Fibroblast of upper back skin (primary cell): ENCODE results near the gene TPGS1.
A peak's percentile ranks its signal among the peaks of the same experiment; 100 is the strongest.

Source experiments
- DNase-seq: peaks from one replicate; pipeline ENCODE4 v3.0.0-alpha.2; 2013

TPGS1 gene

GRCh38 chr19:522726-523125, 15.4 kb downstream of the TPGS1 start:
- DNase-seq, result no peak

DNA sequence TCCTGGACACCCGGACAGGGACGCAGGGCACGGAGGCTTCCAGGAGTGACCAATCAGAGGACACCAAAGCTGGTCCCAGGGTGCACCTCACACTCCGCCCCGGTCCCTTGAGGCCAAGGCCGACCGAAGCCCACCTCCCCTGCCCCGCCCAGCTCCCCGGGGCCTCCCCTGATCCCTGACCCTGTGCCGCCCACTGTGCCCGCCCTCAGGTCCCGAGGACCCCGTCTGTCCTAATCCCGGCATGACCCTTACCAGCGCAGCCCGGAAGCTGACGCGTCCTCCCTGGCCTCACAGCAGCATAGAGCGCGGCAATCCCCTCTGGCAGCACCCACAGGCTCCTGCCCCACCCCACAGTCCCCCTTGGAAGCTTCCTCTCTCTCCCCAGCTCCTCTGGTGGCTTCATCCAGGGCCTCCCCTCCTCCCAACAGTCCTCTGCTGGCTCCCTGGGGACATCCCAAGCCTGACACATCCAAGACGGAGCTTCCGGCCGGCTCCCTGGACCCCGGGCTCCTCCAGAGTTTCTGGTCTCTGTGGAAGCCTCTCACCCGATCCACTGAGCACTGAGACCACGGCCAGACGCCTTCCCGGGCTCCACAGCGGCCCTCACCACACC, 16.9 kb downstream of the TPGS1 start:
- peak; percentile 32 for DNase-seq

DNA sequence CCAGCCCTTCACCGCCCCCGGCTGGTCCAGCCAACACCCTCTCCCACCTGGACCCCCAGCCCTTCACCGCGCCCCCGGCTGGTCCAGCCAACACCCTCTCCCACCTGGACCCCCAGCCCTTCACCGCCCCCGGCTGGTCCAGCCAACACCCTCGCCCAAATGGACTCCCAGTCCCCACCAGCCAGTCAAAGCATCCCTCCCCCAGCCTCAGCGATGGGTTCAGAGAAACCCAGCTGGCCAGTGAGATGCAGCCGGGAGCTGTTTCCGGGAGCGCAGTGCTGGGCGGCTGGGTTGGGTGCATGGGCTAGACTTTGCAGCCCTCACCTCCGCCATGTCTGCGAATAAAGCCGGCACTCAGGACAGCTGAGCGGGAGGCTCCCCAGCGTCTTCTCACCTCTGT, 17.7 kb downstream of the TPGS1 start:
- no peak for DNase-seq

- DNase-seq, result no peak
These were observed 18.6 kb downstream of the TPGS1 start for GRCh38 chr19:525857-526419.

- DNase-seq, result no peak
These were observed 23.1 kb downstream of the TPGS1 start for GRCh38 chr19:530134-531008.

DNA sequence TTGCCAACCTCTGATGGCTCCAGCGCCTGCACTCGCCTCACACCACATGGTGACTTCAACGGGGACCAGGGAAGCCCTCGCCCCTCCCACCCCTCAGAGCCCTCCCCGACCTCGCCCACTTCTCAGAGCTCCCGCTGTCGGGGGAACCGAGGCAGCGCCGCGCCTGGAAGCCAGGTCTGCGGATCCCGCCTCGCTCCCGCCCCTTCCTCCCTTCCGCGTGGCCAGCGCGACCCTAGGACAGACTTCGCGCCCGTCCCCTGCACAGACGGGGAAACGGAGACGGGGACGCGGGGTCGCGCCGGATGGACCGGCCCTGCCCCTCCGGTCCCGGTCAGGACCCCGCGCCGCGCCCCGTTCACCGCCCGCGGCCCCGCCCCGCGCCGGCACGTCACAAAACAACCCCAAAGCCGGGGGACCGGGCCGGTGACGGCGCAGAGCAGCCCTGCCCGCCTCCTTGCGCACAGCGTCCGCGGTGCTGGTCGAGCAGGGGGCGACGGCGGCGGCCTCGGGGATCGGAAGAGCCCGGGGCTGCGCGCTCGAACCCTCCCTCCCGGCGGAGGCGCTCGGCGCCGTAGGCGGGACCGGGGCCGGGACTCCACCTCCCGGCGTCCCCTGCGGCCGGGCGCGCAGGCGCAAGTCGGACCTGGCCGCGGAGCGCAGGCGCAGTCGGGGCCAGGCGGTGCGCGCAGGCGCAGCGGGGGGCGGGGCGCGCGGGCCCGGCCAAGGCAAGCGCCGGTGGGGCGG, 23.9 kb downstream of the TPGS1 start:
- DNase-seq, result peak; percentile 81

- DNase-seq, result no peak
These were observed 24.7 kb downstream of the TPGS1 start, which contains the start of gene CDC34 for GRCh38 chr19:531753-532560. TSS of gene CDC34 (plus strand) at chr19:531760. CDS start at chr19:531932, 172 bp downstream.

DNA sequence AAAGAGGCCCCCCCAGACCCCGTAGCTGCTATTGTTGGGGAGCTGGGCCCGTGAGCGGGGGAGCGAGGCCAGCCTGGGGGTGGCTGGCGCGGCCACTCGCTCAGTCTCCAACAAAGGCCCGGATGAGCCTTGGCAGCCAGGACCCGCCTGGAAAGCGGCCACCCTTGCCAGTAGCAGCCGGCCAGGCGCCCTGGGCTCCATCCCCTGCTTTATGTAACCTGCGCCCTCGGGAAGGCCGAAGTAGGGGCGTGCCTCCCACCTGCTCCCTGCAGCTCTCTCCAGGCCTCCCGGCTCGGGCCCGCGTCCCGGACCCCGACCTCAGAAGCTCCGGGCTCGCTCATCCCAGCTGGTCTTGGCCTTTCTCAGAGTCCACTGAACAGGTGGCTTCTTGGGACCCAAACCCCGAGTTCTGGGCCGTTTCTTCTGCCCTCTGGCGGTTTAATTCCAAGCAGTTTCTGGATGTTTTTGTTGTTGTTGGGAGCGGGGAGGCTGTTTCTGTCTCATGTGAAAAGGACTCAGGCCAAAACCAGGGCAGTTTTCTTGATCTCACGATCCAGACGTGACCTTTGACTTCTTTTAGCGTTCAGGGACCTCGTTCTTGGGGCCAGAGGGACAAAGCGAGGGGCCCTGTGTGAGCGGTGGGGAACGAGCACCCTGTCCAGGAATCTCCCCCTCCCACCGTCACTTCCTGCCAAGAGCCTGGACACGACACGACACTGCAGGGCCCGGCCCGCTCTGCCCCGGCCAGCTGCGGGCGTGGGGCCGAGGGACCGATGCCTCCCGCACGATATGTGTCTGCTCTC, 25.5 kb downstream of the TPGS1 start:
- DNase-seq, result peak; percentile 56

DNA sequence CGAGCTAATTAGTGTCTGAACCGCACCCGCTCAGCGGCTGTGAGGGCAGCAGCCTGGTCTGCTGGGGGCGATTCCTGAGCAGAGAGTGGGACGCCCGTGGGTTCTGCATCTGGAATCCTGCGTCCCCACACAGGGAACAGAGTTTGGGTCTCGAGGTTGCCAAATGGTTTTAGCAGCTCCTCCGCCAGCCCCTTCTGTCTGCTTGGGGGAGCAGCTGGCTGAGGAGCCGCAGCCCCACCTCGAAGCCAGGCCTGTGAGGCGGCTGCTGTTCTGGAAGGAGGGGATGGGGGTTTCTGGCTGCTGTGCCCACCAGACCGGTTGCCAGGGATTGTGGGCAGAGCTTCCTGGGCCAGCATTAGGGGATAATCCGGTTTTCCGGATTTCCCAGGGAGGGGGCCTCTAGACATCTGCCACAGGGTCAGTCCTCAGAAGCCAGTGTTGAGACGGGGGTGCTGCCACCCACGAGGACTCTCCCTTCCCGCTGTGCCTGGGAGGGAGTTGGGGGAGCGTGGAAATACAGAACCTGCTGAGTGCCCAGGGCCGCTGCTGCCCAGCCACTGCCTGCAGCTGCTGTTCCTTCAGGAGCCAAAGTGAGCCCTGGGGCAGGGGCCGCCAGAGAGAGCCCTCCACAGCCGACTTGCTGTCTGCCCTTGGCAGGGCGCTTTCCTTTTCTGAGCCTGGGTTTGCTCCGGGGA, 26.2 kb downstream of the TPGS1 start:
- DNase-seq, result no peak

DNA sequence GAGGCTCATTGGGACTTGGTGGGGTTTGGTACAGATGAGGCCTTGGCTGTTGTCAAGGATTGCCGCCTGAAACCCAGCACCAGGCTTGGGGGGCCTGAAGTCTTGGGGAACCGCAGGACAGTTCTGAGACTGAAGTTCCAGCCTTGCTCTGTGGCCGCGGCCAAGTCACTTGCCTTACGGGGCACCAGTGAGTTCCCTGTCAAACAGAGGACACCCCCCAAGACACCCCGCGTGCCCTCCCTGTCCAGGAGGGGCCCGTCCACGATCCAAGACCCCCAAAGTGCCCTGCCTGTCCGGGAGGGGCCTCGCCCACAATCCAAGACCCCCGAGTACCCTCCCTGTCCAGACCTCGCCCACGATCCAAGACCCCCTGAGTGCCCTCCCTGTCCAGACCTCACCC, 26.8 kb downstream of the TPGS1 start:
- no peak for DNase-seq

- no peak for DNase-seq
These were observed 27.9 kb downstream of the TPGS1 start for GRCh38 chr19:535017-535835.

DNA sequence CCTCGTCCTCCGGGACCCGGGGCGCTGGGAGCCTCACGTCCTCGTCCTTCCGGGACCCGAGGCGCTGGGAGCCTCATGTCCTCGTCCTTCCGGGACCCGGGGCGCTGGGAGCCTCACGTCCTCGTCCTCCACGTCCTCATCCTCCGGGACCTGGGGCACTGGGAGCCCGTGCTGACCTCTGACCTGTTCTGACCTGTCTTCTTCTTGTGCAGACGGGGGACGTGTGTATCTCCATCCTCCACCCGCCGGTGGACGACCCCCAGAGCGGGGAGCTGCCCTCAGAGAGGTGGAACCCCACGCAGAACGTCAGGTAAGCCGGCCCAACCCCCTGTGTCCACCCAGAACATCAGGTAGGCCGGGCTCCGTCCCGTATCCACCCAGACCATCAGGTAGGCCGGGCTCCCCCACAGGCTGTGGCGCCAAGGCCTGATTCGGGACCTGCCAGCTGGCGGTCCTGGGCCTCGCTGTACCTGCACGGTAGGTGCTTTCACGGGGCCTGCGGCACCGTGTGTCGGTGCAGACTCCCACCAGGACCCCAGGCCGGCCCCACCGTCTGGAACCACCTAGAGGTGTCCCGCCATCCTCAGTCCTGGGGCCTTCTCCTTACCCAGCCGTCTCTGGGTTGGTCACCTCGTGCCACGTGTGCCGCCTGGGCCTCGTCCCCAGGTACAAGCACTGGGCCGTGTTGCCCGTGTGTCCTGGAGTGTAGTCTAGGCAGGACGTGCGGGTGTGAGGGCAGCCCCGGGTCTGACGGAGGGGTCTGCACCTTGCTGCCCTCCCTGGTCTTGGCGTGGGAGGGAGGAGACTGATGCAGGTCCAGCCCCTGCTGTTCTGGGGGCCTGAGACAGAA, 29.0 kb downstream of the TPGS1 start:
- no peak for DNase-seq

GRCh38 chr19:536881-537404, 29.6 kb downstream of the TPGS1 start:
- DNase-seq, result no peak

- DNase-seq, result no peak
These were observed 31.5 kb downstream of the TPGS1 start for GRCh38 chr19:538641-539428.

DNA sequence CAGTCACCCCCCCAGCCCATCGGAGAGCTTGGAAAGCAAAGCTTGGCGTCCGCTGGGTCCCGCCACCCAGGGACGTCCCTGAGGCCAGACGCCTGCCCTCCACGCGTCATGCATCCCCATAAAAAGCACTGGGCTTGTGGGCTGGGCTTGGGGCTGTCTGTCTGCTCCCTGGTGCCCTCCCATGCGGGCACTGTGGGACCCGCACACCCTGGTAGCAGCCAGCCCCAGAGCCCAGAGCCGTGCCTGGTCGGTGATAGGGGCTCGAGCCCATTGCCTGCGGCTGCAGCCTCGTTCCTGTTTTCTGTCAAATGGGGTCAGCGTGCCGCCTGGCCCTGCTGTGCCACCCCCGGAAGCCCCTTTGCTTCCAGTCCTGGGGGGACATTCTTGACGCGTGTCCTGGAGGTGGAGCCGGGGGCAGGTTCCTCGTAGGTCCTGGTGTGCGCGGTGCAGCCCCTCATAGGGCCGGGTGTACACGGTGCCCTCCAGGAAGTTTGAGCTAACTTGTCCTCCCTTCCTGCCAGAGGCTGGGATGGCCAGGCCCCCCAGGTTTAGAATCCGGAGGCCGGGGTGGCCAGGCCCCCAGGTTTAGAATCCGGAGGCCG, 32.2 kb downstream of the TPGS1 start:
- DNase-seq, result no peak

- no peak for DNase-seq
These were observed 33.8 kb downstream of the TPGS1 start for GRCh38 chr19:540867-541637.

GRCh38 chr19:541699-542098, 34.4 kb downstream of the TPGS1 start:
- no peak for DNase-seq
